Suprapubic skin (tissue), 4 donors: ENCODE measurements around the gene DISP3. TPM values are rescaled to one million over a fixed set of nuclear protein-coding genes. Genes with fewer than 3 reads are reported as not detected.

Source experiments
- DNase-seq, 2 donors: peaks; one replicate each; pipeline ENCODE4 v3.0.0-alpha.2; 2019; ENCODE audit warnings: low spot score in 2 of 2
- H3K27ac ChIP-seq: fragments of 200-600 bp; sonication (generic); one replicate; pipeline ENCODE4 v1.5.1; 2019
- H3K27me3 ChIP-seq: fragments of 200-600 bp; sonication (generic); one replicate; pipeline ENCODE4 v1.5.1; 2019
- H3K36me3 ChIP-seq: fragments of 200-600 bp; sonication (generic); one replicate; pipeline ENCODE4 v1.5.1; 2019
- H3K4me1 ChIP-seq: fragments of 200-600 bp; sonication (generic); one replicate; pipeline ENCODE4 v1.5.1; 2019
- H3K4me3 ChIP-seq: fragments of 200-600 bp; sonication (generic); one replicate; pipeline ENCODE4 v1.5.1; 2019; ENCODE audit warnings: mild to moderate bottlenecking
- H3K9me3 ChIP-seq: fragments of 200-600 bp; sonication (generic); one replicate; pipeline ENCODE4 v1.5.1; 2019
- EP300 ChIP-seq: sonication (generic); formaldehyde crosslinking; IDR thresholded peaks from one replicate; pipeline ENCODE4 v1.6.1; 2017; ENCODE audit warnings: antibody characterized with exemption
- POLR2A ChIP-seq, 2 donors: fragments of 450-650 bp; IDR thresholded peaks; one replicate each; pipeline ENCODE4 v1.6.1; 2017; ENCODE audit warnings: antibody characterized with exemption in 2 of 2, mild to moderate bottlenecking in 2 of 2, moderate library complexity in 2 of 2
- POLR2AphosphoS5 ChIP-seq, 3 donors: sonication (generic); formaldehyde crosslinking; IDR thresholded peaks; one replicate each; pipeline ENCODE4 v1.6.1; 2017; ENCODE audit warnings: antibody characterized with exemption in 3 of 3
- WGBS: methylation state at CpG from one replicate; pipeline ENCODE4 v1.1.5; 2018; 5-methylcytosine and 5-hydroxymethylcytosine counted together
- total RNA-seq, 4 donors: library from RNA; depleted of rRNA; stranded (reverse); fragments of >200 nt; gene quantifications; one replicate each; pipeline ENCODE4 v1.1.0, GENCODE V29; 2016
- TF ChIP-seq, protein P1 (sequence below), 2 donors: fragments of 200-600 bp in 1 of 2; fragments of 450-650 bp in 1 of 2; sonication (generic) in 1 of 2; IDR thresholded peaks; one replicate each; pipeline ENCODE4 v1.5.1; 2016 to 2019; ENCODE audit warnings: antibody characterized with exemption in 2 of 2, mild to moderate bottlenecking in 1 of 2, moderate library complexity in 1 of 2

DISP3 gene
- total RNA-seq, 4 donors from 2014 or later = not detected

DNA sequence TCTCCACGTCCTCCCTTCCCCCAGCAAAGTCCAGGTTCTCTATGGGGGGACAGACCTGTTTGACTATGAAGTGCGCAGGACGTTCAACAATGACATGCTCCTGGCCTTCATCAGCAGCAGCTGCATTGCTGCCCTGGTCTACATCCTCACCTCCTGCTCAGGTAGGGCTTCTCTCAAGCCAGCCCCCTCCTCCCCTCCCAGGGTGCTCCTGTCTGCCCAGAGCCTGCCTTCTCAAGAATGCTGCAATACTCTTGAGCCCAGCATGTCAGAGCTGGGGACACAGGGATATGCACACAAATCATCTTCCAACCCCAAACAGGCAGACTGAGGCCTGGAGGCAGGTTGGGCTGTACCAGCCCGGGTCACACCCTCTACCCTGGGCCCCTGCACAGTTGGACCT lies 35.4 kb downstream of the DISP3 start:
- WGBS = 83% methylated on average over 4 of the region's 4 CpGs
- Histone ChIP-seq H3K27ac (no peak overlapping the region), H3K27me3 (peaks cover 12% of the 10 kb centered on the region), H3K4me1 (no peaks in the 10 kb centered on the region), H3K9me3 (no peaks in the 10 kb centered on the region), H3K36me3 (no peaks in the 10 kb centered on the region), H3K4me3 (no peak overlapping the region)
- peak in 1 of 2 donors; percentile 16 for DNase-seq
- no peak for TF ChIP-seq EP300
- TF ChIP-seq POLR2AphosphoS5 (IDR thresholded peaks at IDR 0.05) = no peak
- TF ChIP-seq, protein P1, sequence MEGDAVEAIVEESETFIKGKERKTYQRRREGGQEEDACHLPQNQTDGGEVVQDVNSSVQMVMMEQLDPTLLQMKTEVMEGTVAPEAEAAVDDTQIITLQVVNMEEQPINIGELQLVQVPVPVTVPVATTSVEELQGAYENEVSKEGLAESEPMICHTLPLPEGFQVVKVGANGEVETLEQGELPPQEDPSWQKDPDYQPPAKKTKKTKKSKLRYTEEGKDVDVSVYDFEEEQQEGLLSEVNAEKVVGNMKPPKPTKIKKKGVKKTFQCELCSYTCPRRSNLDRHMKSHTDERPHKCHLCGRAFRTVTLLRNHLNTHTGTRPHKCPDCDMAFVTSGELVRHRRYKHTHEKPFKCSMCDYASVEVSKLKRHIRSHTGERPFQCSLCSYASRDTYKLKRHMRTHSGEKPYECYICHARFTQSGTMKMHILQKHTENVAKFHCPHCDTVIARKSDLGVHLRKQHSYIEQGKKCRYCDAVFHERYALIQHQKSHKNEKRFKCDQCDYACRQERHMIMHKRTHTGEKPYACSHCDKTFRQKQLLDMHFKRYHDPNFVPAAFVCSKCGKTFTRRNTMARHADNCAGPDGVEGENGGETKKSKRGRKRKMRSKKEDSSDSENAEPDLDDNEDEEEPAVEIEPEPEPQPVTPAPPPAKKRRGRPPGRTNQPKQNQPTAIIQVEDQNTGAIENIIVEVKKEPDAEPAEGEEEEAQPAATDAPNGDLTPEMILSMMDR (IDR thresholded peaks at IDR 0.05) = no peak
- TF ChIP-seq POLR2A (IDR thresholded peaks at IDR 0.05) = no peak

DNA sequence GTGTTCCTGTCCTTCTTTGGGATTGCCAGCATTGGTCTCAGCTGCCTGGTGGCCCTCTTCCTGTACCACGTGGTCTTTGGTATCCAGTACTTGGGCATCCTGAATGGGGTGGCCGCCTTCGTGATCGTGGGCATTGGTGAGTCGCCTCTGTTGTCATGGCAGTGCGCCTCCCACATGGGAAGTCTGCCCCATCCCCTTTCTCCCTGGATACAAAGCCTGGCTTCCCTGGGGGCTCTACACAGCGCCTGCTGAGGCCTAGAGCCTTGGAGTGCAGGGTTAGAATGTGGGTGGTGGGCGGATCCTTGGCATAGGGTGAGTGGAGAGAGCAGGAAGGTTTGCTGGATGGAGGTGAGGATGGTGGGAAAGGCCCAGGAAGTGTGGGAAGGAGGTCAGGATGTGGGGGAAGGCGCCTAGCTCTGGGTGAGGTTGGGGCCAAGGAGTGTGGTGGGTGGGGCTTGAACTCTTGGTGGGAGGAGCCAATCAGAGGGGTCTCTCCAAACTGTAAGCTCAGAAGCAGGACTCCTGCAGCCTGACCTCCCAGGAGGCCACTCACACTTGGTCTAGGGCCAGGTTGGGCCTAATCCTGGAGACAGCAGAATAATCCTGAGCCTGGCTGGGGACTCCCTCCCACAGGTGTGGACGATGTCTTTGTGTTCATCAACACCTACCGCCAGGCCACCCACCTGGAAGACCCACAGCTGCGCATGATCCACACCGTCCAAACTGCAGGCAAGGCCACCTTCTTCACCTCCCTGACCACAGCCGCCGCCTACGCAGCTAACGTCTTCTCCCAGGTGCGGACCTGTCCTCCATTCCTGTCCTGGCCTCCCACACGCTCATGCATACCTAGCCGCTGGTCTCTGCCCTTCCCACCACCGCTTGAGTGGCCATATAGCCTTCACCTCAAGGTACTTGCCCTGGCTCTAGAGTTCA lies 36.7 kb downstream of the DISP3 start:
- no peaks in the 10 kb centered on the region for H3K36me3 ChIP-seq
- no peak overlapping the region for H3K27ac ChIP-seq
- H3K27me3 ChIP-seq = peaks cover 14% of the 10 kb centered on the region
- DNase-seq = peak; percentile 40 to 64
- no peak overlapping the region for H3K4me3 ChIP-seq
- H3K9me3 ChIP-seq = no peaks in the 10 kb centered on the region
- TF ChIP-seq POLR2AphosphoS5 (IDR thresholded peaks at IDR 0.05) (no peak), POLR2A (IDR thresholded peaks at IDR 0.05) (no peak), EP300 (no peak)
- TF ChIP-seq, protein P1 (IDR thresholded peaks at IDR 0.05) = no peak
- no peaks in the 10 kb centered on the region for H3K4me1 ChIP-seq
- 93% methylated on average over 17 of the region's 21 CpGs for WGBS

DNA sequence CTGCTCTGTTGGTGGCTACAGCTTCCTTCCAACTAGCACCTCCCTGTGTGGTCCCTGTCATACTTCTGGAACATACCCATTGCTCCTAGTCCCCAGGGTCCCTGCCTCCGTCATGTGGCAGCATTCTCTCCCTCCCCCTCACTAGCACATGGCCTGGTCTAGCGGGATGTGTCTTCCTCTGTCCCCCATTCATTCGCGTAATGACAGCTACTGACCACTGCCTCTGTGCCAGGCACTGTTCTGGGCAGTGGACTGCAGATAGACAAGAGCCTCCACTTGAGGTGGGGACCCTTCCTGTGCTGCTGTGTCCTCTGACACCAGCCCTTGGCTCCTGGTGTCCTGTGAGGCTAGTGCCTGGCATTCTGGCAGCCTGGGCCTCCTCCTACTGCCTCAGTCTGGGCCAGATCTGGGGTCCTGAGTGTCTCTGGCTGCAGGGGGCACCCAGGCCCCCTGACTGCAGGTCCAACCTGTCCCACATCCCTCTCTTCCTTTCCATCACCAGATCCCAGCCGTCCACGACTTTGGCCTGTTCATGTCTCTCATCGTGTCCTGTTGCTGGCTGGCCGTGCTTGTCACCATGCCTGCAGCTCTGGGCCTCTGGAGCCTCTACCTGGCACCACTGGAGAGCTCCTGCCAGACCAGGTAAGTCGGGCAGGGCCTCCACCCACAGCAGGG lies 38.1 kb downstream of the DISP3 start:
- H3K27ac ChIP-seq = no peak overlapping the region
- peak in 1 of 2 donors; percentile 57 for DNase-seq

DNA sequence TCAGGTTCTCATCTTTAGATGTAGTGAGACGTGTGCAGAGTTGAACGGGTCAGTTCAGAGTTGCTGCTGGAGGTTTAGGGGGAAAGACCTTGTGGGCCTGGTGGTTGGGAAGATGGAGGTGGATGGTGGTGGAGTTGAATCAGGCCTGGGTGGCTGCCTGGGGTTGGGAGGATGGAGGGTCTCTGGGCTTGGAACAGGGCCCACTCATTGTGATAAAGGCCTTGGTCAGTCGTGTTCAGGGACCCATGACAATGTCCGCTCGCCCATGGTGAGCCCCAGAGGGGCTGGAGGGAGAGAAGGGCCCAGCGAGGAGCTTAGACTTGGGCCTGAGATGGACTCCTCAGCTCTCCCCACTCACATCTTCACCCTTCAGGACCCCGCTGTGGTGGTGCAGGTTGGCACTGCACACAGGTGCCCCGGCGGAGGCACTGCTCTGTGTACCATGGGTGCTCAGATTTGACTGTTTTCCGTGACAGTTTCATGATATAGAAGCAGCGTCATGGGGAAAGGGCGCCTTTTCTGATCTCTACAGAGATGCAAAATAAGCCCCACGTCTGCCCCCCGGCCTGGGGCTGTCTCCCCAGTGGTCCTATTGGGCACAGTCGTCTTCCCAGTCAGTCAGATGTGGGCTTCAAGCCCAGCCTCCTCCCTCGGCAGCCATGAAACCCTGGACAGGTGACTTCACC lies 39.2 kb downstream of the DISP3 start:
- DNase-seq = peak in 1 of 2 donors; percentile 48

More for the DNA sequence above, 38.1 kb downstream of the DISP3 start:
- Histone ChIP-seq H3K36me3 (no peaks in the 10 kb centered on the region), H3K9me3 (no peaks in the 10 kb centered on the region), H3K27me3 (peaks cover 10% of the 10 kb centered on the region), H3K4me1 (no peaks in the 10 kb centered on the region), H3K4me3 (no peak overlapping the region)
- TF ChIP-seq POLR2A (IDR thresholded peaks at IDR 0.05) (no peak), EP300 (no peak), POLR2AphosphoS5 (IDR thresholded peaks at IDR 0.05) (no peak)
- TF ChIP-seq, protein P1 (IDR thresholded peaks at IDR 0.05) = no peak
- 94% methylated on average over 9 of the region's 9 CpGs for WGBS

More for the DNA sequence above, 39.2 kb downstream of the DISP3 start:
- peaks cover 10% of the 10 kb centered on the region for H3K27me3 ChIP-seq
- TF ChIP-seq EP300 (no peak), POLR2A (IDR thresholded peaks at IDR 0.05) (no peak), POLR2AphosphoS5 (IDR thresholded peaks at IDR 0.05) (no peak)
- TF ChIP-seq, protein P1 (IDR thresholded peaks at IDR 0.05) = no peak
- no peaks in the 10 kb centered on the region for H3K9me3 ChIP-seq
- no peaks in the 10 kb centered on the region for H3K4me1 ChIP-seq
- no peak overlapping the region for H3K27ac ChIP-seq
- H3K4me3 ChIP-seq = no peak overlapping the region
- WGBS = 83% methylated on average over 16 of the region's 16 CpGs
- H3K36me3 ChIP-seq = no peaks in the 10 kb centered on the region
